Liver (tissue), 9 donors: ENCODE results near the gene HNRNPA1. TPM values are rescaled to one million over a fixed set of nuclear protein-coding genes. Genes with fewer than 3 reads are reported as not detected.

Experiments
- DNase-seq: peaks from one replicate; pipeline ENCODE4 v3.0.0-alpha.2; 2017; ENCODE audit warnings: low spot score
- H3K27ac ChIP-seq, 2 donors: one replicate each; pipeline ENCODE4 v1.7.0; 2013; ENCODE audit warnings: inconsistent platforms in 2 of 2, low read length in 2 of 2, control low read depth in 1 of 2, low read depth in 1 of 2, mild to moderate bottlenecking in 1 of 2
- H3K27me3 ChIP-seq, 4 donors: one replicate each; pipeline versions ENCODE4 v1.6.1 to v1.7.0; 2013; ENCODE audit warnings: low read length in 3 of 4, inconsistent platforms in 1 of 4, mild to moderate bottlenecking in 1 of 4, moderate library complexity in 1 of 4; ENCODE audit not compliant: control insufficient read depth in 4 of 4, insufficient read depth in 4 of 4
- H3K36me3 ChIP-seq, 4 donors: one replicate each; pipeline versions ENCODE4 v1.6.1 to v1.7.0; 2013; ENCODE audit warnings: low read length in 3 of 4, mild to moderate bottlenecking in 3 of 4, low read depth in 1 of 4, moderate library complexity in 1 of 4; ENCODE audit not compliant: control insufficient read depth in 4 of 4, insufficient read depth in 3 of 4
- H3K4me1 ChIP-seq, 4 donors: one replicate each; pipeline versions ENCODE4 v1.6.1 to v1.7.0; 2013; ENCODE audit warnings: low read length in 3 of 4, mild to moderate bottlenecking in 3 of 4, moderate library complexity in 1 of 4; ENCODE audit not compliant: control insufficient read depth in 4 of 4, insufficient read depth in 4 of 4
- H3K4me3 ChIP-seq, 3 donors: one replicate each; pipeline versions ENCODE4 v1.6.1 to v1.7.0; 2013; ENCODE audit warnings: low read length in 3 of 3, control low read depth in 1 of 3, low read depth in 1 of 3, mild to moderate bottlenecking in 1 of 3
- H3K9ac ChIP-seq, 2 donors: one replicate each; pipeline ENCODE4 v1.7.0; 2013; ENCODE audit warnings: low read length in 2 of 2, mild to moderate bottlenecking in 2 of 2, moderate library complexity in 2 of 2, control low read depth in 1 of 2, low read depth in 1 of 2
- H3K9me3 ChIP-seq, 4 donors: one replicate each; pipeline versions ENCODE4 v1.6.1 to v1.7.0; 2013; ENCODE audit warnings: low read length in 3 of 4; ENCODE audit not compliant: control insufficient read depth in 4 of 4
- ATF3 ChIP-seq: IDR thresholded peaks from 2 replicates; pipeline ENCODE4 v1.6.1; 2016; ENCODE audit warnings: antibody characterized with exemption
- CTCF ChIP-seq: fragments of 150-350 bp; IDR thresholded peaks from 2 replicates; pipeline ENCODE4 v1.5.1; 2017; ENCODE audit warnings: improper control_type of control experiment, low read depth, low read length; ENCODE audit not compliant: missing input control
- EGR1 ChIP-seq, 2 donors: IDR thresholded peaks; 2 replicates each; pipeline ENCODE4 v1.6.1; 2016 to 2018; ENCODE audit warnings: antibody characterized with exemption in 2 of 2, low read depth in 2 of 2
- FOXA2 ChIP-seq: IDR thresholded peaks from 2 replicates; pipeline ENCODE4 v1.6.1; 2016; ENCODE audit warnings: antibody characterized with exemption
- GABPA ChIP-seq, 2 donors: IDR thresholded peaks in 1 of 2; conservative IDR thresholded peaks in 1 of 2; 2 replicates each; pipeline ENCODE4 v1.6.1; 2016; ENCODE audit warnings: antibody characterized with exemption in 2 of 2, mild to moderate bottlenecking in 1 of 2, moderate library complexity in 1 of 2
- HNF4G ChIP-seq: IDR thresholded peaks from 2 replicates; pipeline ENCODE4 v1.6.1; 2016; ENCODE audit warnings: antibody characterized with exemption
- JUND ChIP-seq, 2 donors: IDR thresholded peaks; 2 replicates each; pipeline ENCODE4 v1.6.1; 2016; ENCODE audit warnings: antibody characterized with exemption in 2 of 2
- MAX ChIP-seq: IDR thresholded peaks from 2 replicates; pipeline ENCODE4 v1.6.1; 2016; ENCODE audit warnings: antibody characterized with exemption
- NR2F2 ChIP-seq: IDR thresholded peaks from 2 replicates; pipeline ENCODE4 v1.6.1; 2016; ENCODE audit warnings: antibody characterized with exemption
- RAD21 ChIP-seq, 2 donors: IDR thresholded peaks; 2 replicates each; pipeline ENCODE4 v1.6.1; 2016; ENCODE audit warnings: antibody characterized with exemption in 2 of 2, mild to moderate bottlenecking in 2 of 2
- RXRA ChIP-seq, 2 donors: IDR thresholded peaks; 2 replicates each; pipeline ENCODE4 v1.6.1; 2017 to 2018; ENCODE audit warnings: antibody characterized with exemption in 2 of 2, mild to moderate bottlenecking in 1 of 2
- SP1 ChIP-seq: IDR thresholded peaks from 2 replicates; pipeline ENCODE4 v1.6.1; 2018; ENCODE audit warnings: antibody characterized with exemption, mild to moderate bottlenecking
- TAF1 ChIP-seq: conservative IDR thresholded peaks from 2 replicates; pipeline ENCODE4 v1.6.1; 2016; ENCODE audit warnings: antibody characterized with exemption, mild to moderate bottlenecking
- ZBTB33 ChIP-seq: IDR thresholded peaks from 2 replicates; pipeline ENCODE4 v1.6.1; 2016; ENCODE audit warnings: antibody characterized with exemption
- WGBS: extraction: QIAGEN DNeasy Blood & Tissue Kit; methylation state at CpG from one replicate; pipeline ENCODE4 v1.1.7; 2013; 5-methylcytosine and 5-hydroxymethylcytosine counted together
- polyA plus RNA-seq, 2 donors: library from polyadenylated mRNA; stranded (reverse) in 1 of 2; unstranded in 1 of 2; fragments of 200-250 nt in 1 of 2; fragments of >200 nt in 1 of 2; fragmentation: Nextera tagmentation in 1 of 2; extraction: Ambion mirVana in 1 of 2; gene quantifications; one replicate each; pipeline versions ENCODE4 v1.2.1 to v1.2.3, GENCODE V29; 2013 to 2015
- total RNA-seq, 2 donors: library from RNA; depleted of rRNA; stranded (reverse); fragments of >200 nt; gene quantifications; one replicate each; pipeline ENCODE4 v1.2.3, GENCODE V29; 2014
- donor health status: healthy.
- donor health status: healthy.
- donor health status: healthy.
- donor health status: healthy.
- donor health status: healthy.

Gene HNRNPA1
- total and polyA plus RNA-seq, 4 donors: 81.0 to 274 (median 205) TPM

- TF ChIP-seq ZBTB33 (no peak), RAD21 (IDR thresholded peaks at IDR 0.05) (peak in 1 of 2 donors; percentile 33)
These were observed 23.8 kb downstream of the HNRNPA1 start (continued) for GRCh38 chr12:54304187-54304810.

- TF ChIP-seq CTCF (no peak), JUND (IDR thresholded peaks at IDR 0.05) (no peak), ATF3 (no peak), ZBTB33 (no peak), SP1 (no peak), EGR1 (IDR thresholded peaks at IDR 0.05; ENCODE audit: low read depth in 2 of 2) (no peak), NR2F2 (no peak), FOXA2 (no peak), GABPA (IDR thresholded peaks at IDR 0.05 in 1 of 2, conservative IDR thresholded peaks at IDR 0.05 in 1 of 2) (no peak), MAX (no peak), RXRA (IDR thresholded peaks at IDR 0.05) (no peak), HNF4G (no peak), TAF1 (no peak)
- WGBS: 70% methylated on average over 8 of the region's 8 CpGs
- H3K4me1 ChIP-seq: peaks cover 0 to 12% (median 7%) of the 10 kb centered on the region in 4 donors
- H3K36me3 ChIP-seq: no peaks in the 10 kb centered on the region
- peak overlapping the region in 1 of 2 donors; percentile 67 for H3K27ac ChIP-seq
- H3K9ac ChIP-seq: no peak overlapping the region
- DNase-seq: peak; percentile 97
- no peak overlapping the region for H3K4me3 ChIP-seq
- no peaks in the 10 kb centered on the region for H3K9me3 ChIP-seq
- no peaks in the 10 kb centered on the region for H3K27me3 ChIP-seq
These were observed 26.6 kb downstream of the HNRNPA1 start for GRCh38 chr12:54306925-54307741.
